GM12875 (cell line): ENCODE measurements around the gene POLD2.

ENCODE experiments used
- H3K4me3 ChIP-seq: one replicate; pipeline ENCODE4 v1.5.1; 2011; ENCODE audit warnings: low read depth, low read length, control low read depth
- TF ChIP-seq, protein P1 (sequence below): IDR thresholded peaks from 2 replicates; pipeline ENCODE4 v1.5.1; 2011; ENCODE audit warnings: low read depth, mild to moderate bottlenecking, control low read depth, inconsistent platforms, low read length, moderate library complexity, borderline replicate concordance; ENCODE audit not compliant: insufficient read depth

Gene POLD2

DNA sequence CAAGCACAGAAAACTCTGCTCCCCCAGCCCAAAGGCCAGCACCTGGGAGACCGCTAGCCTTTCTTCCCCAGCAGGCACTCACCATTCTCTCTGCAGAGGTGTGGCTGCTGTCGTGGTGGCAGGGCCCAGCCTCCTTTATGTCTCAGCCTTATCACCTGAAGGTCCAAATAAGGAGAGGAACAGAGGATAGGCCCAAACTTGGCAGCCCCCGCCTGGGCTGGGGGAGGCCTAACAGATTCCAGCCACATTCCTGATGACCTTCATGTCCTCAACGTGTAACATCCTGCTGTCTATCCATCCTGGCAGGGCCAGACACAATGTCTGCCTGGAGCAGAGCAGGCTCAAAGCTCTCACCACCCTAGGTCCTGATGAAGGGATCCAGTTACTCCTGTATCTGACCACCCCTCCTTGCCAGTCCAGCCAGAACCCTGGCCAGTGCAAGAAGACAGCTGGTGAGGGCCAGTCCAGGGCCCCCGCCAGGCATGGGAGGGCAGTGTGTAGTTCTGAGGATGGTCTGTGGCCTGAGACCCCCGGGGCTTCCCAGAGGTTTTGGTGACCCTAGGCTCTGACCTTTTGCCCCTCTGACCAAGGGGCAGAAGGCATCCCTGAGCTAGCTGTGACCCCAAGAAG, 18.0 kb upstream of the POLD2 start, which contains the start of gene MYL7:
Gene MYL7 (minus strand): TSS at position 112 of the 630 bp plus-strand sequence. CDS start 27 bp downstream, at position 85.
- no peak within 1 kb of the TSS for H3K4me3 ChIP-seq
- TF ChIP-seq, protein P1, sequence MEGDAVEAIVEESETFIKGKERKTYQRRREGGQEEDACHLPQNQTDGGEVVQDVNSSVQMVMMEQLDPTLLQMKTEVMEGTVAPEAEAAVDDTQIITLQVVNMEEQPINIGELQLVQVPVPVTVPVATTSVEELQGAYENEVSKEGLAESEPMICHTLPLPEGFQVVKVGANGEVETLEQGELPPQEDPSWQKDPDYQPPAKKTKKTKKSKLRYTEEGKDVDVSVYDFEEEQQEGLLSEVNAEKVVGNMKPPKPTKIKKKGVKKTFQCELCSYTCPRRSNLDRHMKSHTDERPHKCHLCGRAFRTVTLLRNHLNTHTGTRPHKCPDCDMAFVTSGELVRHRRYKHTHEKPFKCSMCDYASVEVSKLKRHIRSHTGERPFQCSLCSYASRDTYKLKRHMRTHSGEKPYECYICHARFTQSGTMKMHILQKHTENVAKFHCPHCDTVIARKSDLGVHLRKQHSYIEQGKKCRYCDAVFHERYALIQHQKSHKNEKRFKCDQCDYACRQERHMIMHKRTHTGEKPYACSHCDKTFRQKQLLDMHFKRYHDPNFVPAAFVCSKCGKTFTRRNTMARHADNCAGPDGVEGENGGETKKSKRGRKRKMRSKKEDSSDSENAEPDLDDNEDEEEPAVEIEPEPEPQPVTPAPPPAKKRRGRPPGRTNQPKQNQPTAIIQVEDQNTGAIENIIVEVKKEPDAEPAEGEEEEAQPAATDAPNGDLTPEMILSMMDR = no peak

DNA sequence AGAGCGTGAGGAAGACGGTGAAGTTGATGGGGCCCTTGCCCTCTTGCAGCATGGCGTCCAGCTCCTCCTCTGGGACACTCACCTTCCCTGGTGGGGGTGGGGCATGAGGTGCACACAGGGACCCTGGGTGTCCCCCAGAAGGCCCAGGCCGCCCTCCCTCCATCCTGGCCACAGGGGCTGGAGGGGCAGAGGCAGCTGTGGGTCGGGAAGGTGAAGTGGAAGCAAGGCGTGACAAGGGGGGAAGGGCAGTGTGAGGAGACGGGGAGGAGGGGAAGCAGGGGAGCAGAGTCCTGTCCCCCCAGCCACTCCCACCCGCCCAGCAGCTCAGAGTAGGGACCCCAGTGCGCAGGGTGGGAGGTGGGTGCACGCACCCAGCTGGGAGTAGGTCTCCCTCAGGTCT, 17.0 kb upstream of the POLD2 start:
- no peak overlapping the region for H3K4me3 ChIP-seq
- TF ChIP-seq, protein P1 = no peak

DNA sequence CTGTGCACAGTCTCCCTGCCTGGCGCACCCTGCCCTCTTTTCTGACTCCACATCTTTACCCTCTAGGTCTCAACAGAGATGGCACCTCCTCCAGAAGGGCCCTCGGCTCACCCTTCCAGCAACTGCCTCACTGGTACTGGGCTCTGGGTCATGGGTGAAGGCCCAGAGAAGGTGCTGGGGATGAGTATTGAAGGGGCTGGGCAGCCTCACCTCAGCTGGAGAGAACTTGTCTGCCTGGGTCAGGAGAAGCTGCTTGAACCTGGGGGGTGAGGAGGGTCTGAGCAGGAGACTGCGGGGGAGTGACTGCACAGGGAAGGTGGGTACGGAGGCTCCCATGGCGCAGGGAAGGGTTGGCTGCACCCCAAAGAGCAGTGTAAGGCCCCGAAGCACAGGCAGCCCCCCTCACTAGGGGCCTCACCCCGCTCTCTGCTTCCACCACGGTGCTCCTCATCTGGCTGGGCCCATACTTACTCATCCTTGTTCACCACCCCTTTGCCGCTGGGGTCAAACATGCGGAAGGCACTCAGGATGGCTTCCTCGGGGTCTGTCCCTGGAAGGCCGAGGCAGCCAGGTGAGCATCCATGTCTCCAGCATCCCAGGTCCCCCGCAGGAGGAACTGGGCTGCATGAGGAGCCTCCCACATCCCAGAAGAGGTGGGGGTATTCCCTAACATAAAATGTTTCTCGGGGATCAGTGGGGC, 16.1 kb upstream of the POLD2 start:
- TF ChIP-seq, protein P1 = no peak
- H3K4me3 ChIP-seq = no peak overlapping the region

DNA sequence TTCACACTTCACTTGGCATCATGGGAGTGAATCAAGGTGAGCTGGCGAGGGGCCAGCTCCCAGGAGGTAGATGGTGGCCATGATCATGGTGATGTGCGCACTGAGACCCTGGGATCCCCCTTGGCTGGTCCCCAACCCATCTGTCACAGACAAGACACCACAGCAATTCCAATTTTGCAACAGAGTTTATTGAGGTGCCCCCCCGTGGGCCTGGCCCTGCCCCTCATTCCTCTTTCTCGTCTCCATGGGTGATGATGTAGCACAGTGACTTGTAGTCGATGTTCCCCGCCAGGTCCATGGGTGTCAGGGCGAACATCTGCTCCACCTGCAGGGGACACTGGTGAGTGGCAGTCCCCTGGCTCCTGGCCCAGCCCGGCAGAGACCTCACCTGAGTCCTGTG, 15.3 kb upstream of the POLD2 start:
- TF ChIP-seq, protein P1 = no peak
- no peak overlapping the region for H3K4me3 ChIP-seq

DNA sequence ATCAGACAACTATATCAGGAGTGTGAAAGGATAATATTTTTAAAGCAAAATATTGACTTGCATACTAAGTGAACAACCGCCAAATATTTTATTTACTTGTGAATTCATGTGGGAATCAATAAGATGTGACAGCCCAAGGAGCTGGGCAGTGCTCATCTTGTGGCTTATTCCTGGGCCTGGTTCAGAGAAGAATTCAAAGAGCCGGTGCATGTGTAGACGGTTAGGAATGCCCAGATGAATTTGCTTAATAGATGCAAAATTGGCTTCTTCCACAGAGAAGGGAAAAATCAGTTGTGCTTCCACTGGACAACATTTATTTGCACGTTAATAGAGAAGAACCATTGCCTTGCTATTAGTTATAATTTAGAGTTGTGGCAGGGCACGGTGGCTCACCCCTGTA, 13.4 kb upstream of the POLD2 start:
- H3K4me3 ChIP-seq = no peak overlapping the region
- TF ChIP-seq, protein P1 = no peak

DNA sequence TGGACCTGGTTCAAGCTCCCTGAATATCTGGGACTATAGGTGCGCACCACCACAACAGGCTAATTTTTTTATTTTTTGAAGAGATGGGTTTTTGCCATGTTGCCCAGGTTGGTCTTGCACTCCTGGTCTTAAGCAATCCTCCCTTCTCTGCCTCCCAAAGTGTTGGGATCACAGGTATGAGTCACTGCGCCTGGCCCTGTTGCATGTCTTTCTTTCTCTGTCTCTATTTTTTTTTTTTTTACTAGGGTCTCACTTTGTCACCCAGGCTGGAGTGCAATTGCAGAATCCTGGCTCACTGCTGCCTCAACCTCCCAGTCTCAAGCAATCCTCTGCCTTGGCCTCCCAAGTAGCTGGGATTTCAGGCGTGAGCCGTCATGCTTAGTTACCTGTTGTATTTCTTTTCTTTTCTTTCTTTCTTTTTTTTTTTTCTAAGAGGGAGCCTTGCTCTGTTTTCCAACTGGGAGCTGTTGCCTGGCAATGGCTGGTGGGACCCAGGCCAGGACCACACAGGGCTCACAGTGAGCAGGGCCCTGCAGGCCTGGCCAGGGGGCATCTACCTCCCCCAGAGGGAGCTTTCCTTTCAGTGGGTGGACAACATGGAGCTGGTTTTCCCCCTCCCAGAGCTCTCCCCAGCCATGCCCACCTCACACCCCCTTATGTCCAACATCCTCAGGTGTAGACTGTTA, 11.7 kb upstream of the POLD2 start:
- TF ChIP-seq, protein P1 = no peak
- H3K4me3 ChIP-seq = no peak overlapping the region
